GM15510 (cell line): ENCODE data around the gene ZNF185.

Source experiments
- POLR2A ChIP-seq: IDR thresholded peaks from 3 replicates; pipeline ENCODE4 v1.6.1; 2011; ENCODE audit warnings: borderline replicate concordance; ENCODE audit not compliant: insufficient read length; ENCODE audit errors: extremely low read depth

Gene ZNF185

DNA sequence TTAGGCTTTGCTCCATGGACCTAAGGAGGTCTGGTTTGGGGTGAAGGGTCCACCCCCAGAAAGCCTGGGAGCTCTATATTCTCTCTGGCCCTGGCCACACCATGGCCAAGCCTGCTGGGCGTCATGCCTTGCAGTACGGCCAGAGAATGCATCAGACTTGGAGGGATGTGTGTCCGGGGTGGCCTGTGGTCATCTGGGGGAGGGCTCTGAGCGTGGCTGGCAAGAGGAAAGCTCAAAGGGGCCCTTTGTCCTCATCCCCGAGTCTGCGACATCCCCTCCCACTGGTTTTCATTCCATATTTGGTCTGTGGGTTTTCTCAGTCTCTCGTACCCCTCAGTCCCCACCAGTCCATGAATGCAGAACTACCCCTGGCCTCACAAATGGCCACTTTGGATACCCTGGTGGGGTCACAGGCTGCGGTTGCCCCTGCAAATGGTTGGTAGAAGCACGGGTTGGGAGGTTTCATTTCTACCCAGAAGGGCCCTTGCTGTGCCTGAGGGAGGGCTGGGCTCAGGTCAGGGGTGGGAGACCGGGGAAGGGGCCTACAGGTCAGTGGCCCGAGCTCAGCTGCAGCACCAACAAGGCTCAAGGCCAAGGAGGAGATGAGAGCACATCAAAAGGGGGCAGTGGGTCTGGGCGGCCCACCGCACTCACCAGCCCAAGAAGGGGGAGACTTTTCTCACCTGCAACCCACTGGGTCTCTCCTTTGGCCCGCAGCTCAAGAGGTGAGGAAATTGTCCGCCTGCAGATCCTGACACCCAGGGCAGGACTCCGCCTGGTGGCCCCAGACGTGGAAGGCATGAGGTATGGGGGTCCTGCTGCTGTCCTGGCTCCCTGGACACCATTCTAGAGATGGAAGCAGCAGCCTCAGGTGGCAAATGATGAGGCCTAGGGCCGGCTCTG, 30.2 kb downstream of the ZNF185 start:
- TF ChIP-seq POLR2A, result no peak

DNA sequence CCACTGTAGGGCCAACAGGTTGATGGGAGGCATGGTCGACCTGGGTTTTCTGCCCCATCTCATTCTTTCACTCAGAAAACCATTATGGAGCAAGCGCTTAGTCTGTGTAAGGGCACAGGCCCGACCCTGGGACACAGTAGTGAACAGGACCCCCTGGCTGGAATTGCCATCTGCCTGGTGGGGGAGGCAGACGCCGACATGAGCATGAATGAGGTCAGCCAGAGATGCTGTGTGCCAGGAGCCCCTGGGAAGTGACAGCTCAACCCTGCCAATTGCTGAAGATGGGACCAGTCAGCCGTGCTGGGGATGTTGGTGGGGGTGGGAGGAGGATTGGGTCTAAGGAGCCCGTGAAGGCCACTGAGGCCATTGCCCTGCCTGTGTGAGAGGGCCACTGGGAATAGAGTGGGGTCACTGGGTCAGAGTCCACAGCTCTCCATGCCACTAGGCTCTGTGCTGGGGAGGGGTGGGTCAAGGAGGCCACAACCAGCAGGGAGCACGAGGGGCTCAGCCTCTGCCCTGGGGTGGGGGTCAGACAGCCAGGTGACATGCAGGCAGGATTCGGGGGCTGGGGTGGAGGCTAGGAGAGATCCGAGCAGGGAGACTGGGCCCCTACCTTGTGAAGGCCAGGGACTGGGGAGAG, 31.0 kb downstream of the ZNF185 start:
- no peak for TF ChIP-seq POLR2A

DNA sequence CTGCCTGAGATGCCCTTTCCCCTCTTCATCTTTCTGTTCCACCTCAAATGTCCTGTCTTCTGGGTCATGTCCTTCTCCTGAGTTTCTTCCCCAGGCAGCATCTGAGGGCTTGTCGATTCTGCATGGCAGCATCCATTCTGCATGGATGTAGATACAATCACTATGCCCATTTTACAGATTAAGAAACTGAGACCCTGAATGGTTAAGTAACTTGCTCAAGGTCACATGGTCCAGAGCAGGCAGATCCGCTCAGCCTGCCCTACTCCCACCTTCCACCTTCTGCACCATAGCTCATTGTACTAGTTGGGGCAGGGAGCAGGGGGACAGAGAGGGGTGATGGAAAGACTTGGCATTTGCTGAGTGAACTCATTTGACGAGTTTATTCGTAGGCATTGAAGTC, 32.0 kb downstream of the ZNF185 start:
- no peak for TF ChIP-seq POLR2A

DNA sequence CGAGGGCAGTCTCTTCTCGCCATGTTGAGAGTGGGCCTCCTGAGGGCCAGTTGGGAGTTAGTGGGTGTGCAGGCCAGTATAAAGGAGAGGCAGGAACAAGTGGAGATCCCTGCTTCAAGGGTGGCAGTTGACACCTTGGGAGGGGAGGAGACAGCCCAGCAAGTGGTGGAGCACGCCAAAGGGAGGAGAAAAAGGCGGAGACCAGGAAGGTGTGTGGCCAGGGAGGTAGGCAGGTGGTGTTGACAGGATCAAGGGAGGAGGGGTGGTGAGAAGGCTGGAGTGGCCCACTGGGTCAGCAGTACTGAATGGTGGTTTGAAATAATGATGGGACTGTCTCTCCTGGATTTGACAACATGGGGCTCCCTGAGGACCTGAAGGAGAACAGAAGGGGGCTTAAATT, 32.6 kb downstream of the ZNF185 start:
- TF ChIP-seq POLR2A, result no peak

DNA sequence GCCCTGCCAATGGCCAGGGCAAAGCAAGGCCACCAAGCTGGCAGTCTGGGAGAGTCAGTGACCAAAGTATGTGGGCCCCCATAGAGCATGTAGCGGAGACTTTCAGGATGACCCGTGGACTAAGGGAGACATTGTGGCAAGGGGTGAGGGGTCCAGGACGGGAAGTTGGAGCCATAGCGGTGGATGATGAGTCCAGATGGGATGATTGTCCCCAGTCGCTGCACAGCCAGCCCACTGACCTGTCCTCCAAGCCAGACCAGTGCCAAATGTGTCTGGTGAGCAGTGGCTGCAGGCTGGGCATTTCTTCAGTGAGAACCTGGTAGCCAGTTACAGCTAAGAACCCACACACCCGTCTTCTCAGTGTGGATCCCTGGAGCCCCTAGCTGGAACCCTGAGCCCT, 34.3 kb downstream of the ZNF185 start:
- TF ChIP-seq POLR2A, result no peak

DNA sequence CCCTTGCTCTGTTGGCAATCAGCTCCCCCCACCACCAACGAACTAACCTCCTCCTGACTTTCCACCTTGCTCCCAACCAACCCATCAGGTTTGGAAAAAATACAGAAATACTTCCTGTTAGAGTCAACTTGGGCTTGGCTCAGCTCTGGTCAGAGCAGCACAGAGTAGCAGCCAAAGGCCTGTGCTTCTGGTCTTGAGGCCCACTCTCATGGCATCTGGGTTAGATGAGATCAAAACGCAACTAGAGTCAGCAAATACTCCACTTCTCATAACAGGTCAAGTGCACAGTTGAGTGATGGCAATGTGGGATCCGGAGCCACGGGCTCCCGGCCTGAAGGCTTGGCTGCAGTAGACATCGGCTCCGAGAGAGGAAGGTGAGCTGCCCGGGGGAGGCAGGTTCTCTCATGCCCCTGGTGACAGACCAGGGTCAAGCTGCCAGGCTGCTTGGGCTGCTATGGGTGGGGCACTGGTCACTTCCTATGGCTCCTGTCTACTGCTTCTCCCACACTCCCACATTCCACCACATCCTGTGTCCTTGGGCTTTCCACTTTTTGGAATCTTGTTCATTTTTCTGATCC, 34.8 kb downstream of the ZNF185 start:
- TF ChIP-seq POLR2A, result no peak

DNA sequence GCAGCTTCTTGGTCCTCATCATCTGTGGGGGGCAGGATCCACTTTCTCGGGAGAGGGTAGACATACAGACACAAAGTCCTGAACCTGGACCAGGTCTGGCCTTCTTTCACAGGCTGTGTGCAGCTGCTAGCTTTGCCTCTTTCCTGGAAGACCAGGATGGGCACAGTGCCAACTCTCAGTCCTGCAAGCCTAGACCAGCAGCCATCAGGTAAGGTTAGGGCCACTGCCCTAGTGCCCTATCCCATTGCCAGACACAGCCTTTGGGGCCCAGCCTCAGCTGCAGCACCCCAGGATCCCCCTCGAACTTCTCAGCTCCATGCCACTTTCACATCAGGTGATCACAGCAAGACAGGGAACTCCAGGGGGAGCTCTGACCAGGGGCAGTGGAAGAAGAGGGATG, 38.4 kb downstream of the ZNF185 start:
- no peak for TF ChIP-seq POLR2A

DNA sequence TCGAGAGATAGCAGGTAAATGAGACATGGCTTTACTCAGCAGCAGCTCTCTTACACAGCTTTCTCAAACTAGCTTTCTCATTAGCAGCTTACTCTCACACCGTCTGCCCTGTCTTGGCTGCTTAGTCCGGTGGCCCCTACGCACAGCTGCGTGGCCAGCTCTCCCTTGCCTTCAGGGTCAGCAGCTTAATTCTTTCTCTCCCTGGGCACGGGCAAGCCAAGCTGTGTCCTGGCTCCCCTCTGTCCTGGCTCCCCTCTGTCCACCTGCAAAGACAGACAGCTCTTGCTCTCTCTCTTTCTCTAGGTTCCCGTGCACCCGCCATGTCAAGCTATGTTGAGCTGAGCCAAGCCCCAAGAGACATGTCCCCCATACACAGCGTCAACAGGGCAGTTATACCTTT, 39.4 kb downstream of the ZNF185 start:
- no peak for TF ChIP-seq POLR2A

DNA sequence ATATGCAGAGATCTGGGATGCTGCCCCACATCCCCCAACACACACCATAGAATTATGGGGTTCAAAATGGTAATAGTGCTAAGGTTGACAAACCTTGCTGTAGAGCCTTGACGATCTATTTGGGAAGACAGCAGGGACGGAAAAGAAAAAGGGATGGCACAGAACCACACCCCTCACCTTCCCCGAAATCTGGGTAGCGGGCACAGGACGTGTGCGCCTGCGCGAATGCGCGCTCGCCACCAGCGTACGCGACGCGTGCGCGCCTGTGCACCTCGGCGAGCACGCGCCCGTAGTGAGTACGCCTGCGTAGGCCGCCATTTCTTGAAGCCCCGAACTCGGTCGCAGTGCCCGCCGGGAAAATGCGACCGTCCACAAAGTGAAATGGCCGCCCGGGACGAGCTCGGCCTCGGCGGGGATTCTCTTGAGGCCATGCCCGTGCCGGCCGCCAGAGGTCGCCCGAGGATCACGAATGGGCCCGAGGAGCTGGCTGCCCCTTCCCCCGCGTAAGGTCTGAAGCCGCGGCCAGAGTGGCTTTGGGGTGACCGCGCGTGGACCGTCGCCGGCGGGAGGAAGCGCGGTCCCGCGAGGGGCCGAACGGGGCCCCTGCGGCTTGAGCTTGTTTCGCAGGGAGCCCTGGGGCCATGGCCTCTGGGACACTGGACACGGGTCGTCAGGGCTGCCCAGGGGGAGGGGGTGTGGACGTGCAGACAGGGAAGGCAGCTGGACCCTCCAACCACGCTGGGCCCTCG, 43.6 kb downstream of the ZNF185 start:
- peak; percentile 63 for TF ChIP-seq POLR2A

DNA sequence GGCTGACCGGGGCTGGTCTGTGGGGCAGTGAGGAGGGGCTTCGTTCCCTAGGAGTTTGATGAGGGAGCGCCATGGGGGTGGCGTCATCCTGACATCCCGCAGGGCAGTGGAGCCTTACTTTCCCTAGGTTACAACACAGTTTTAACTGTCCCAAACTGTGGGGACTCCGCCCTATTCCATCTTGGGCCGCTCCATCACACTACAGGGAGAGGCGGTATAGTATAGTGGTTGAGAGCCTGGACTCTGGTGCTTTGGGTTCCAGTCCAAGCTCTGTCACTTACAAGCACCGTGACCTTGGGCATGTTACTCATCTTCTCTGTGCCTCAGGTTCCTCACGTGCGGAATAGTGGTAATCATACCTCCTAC, 44.2 kb downstream of the ZNF185 start:
- no peak for TF ChIP-seq POLR2A

DNA sequence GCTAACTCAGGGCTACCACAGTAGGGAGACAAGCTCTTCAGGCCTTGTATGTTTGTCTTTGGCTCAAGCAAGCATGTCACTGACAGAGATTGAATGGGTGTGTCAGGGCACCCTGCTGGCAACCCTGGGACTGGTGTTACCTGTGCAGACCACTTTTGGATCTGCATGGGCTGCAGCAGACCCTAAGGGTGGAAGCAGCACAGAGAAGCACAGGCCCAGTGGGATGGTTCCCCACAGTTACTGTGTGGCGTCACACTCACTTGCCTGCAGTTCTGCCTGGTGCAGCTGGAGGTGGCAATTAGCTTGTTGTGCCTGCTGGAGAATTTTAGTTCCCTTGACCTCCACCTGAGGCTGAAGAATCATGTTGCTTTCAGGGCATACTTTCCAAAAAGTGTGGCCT, 46.0 kb downstream of the ZNF185 start:
- no peak for TF ChIP-seq POLR2A

DNA sequence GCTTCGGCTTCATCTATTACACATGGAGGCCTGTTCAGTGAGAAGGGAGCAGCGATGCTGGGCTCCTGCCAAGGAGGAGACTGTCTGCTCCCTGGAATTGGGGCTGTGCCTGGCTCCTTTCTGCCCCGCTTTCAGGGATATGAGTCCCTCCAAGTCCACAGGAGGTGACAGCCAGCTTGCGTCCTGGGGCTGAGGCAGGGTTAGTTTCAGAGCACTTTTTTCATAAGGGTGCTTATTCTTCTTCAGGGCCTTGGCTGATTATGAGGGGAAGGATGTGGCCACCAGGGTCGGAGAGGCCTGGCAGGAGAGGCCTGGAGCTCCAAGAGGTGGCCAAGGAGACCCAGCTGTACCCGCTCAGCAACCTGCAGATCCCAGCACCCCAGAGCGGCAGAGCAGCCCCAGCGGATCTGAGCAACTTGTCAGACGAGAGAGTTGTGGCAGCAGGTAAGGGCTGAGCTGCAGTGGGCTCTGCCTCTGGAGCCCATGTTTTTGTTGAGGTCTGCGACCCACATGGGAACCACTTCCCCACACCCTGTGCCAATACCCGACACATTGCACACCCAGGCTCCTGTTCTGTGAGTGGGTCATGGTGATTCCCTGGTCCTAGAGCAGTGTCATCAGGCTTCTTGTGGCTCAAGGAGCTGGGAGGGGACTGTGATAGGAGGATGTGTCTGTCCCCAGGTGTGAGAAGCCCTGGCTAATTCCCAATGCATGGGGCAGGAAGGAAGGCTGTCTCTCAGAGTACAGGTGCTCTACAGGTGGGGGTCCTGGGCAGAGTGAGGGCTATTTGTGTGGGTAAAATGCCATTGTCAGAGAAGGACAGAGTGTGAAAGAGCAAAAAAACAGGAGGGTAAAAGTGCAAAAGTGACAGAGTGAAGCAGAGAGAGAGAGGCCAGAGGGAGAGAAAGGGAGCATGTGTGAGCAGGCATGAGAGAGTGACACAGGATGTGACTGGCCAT, 47.4 kb downstream of the ZNF185 start:
- no peak for TF ChIP-seq POLR2A

DNA sequence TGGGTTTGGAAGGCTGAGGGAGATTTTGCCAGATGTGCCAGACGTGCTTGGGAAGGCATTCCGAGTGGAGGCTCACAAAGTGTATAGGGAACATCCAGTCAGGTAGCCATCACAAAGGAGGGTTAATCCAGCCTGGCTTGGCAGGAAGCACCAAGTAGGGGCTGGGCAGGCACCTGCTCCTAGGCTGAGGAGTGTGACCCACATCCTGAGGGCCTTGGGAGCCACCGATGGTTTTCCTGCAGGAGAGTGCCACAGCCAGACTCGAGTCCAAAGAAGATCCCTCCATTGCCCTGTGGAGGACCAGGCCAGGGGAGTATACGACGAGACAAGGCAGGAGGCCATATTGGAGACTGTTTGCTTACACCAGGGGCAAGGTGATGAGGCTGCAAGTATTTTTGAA, 48.8 kb downstream of the ZNF185 start:
- TF ChIP-seq POLR2A, result no peak
